Fibroblast of lung (primary cell): ENCODE results near the gene GGACT. TPM values are rescaled to one million over a fixed set of nuclear protein-coding genes. Genes with fewer than 3 reads are reported as not detected.

Experiments used
- DNase-seq, 2 donors: peaks; one replicate each; pipeline versions ENCODE4 v3.0.0 to v3.0.0-alpha.2; 2010; ENCODE audit warnings: low read depth in 2 of 2
- H2AFZ ChIP-seq: 2 replicates; pipeline ENCODE4 v1.5.1; 2012; ENCODE audit warnings: low read length, control low read depth, inconsistent platforms
- H3K27ac ChIP-seq: 2 replicates; pipeline ENCODE4 v1.5.1; 2011; ENCODE audit warnings: low read length, control low read depth; ENCODE audit not compliant: insufficient read depth
- H3K27me3 ChIP-seq: 2 replicates; pipeline ENCODE4 v1.5.1; 2011; ENCODE audit warnings: mild to moderate bottlenecking, low read length; ENCODE audit not compliant: control insufficient read depth, insufficient read depth
- H3K36me3 ChIP-seq: 2 replicates; pipeline ENCODE4 v1.5.1; 2011; ENCODE audit warnings: low read length; ENCODE audit not compliant: control insufficient read depth, insufficient read depth
- H3K4me1 ChIP-seq: 2 replicates; pipeline ENCODE4 v1.5.1; 2011; ENCODE audit warnings: low read length; ENCODE audit not compliant: control insufficient read depth, insufficient read depth; ENCODE audit errors: extremely low read depth
- H3K4me2 ChIP-seq: 2 replicates; pipeline ENCODE4 v1.5.1; 2011; ENCODE audit warnings: low read length, control low read depth; ENCODE audit not compliant: insufficient read depth; ENCODE audit errors: extremely low read depth
- H3K4me3 ChIP-seq, 4 experiments: fragments of 200-600 bp in 1 of 4; sonication (generic) in 1 of 4; replicated peaks in 1 of 4; 2 replicates each; pipeline ENCODE4 v1.5.1; 2011 to 2016; ENCODE audit warnings: low read length in 4 of 4, low read depth in 3 of 4, mild to moderate bottlenecking in 3 of 4, control low read depth in 2 of 4, inconsistent platforms in 1 of 4, mixed read lengths in 1 of 4; ENCODE audit not compliant: insufficient read depth in 1 of 4; ENCODE audit errors: control extremely low read depth in 1 of 4
- H3K79me2 ChIP-seq: 2 replicates; pipeline ENCODE4 v1.5.1; 2012; ENCODE audit warnings: mild to moderate bottlenecking, low read length, inconsistent platforms; ENCODE audit not compliant: control insufficient read depth, insufficient read depth
- H3K9ac ChIP-seq: 2 replicates; pipeline ENCODE4 v1.5.1; 2011; ENCODE audit warnings: mild to moderate bottlenecking, low read length, control low read depth; ENCODE audit not compliant: insufficient read depth
- H3K9me3 ChIP-seq: 2 replicates; pipeline ENCODE4 v1.5.1; 2012; ENCODE audit warnings: low read depth, low read length; ENCODE audit not compliant: control insufficient read depth, insufficient read depth
- H4K20me1 ChIP-seq: 2 replicates; pipeline ENCODE4 v1.5.1; 2011; ENCODE audit warnings: low read length; ENCODE audit not compliant: control insufficient read depth, insufficient read depth; ENCODE audit errors: extremely low read depth
- CTCF ChIP-seq, 2 donors: IDR thresholded peaks in 1 of 2; conservative IDR thresholded peaks in 1 of 2; 1 replicate in 1 of 2; 2 replicates in 1 of 2; pipeline ENCODE4 v1.5.1; 2011 to 2012; ENCODE audit warnings: low read length in 2 of 2, control low read depth in 1 of 2, inconsistent platforms in 1 of 2, low read depth in 1 of 2, mild to moderate bottlenecking in 1 of 2
- EZH2 ChIP-seq: IDR thresholded peaks from 2 replicates; pipeline ENCODE4 v1.5.1; 2012; ENCODE audit warnings: low read length, control low read depth, mild to moderate bottlenecking; ENCODE audit errors: missing control alignments
- polyA plus RNA-seq, 2 donors: library from polyadenylated mRNA; depleted of rRNA in 1 of 2; stranded (reverse) in 1 of 2; unstranded in 1 of 2; fragments of >200 nt; gene quantifications; 2 replicates each; pipeline ENCODE4 v1.2.1, GENCODE V29; 2011 to 2012; ENCODE audit warnings: missing spikeins in 1 of 2
- total RNA-seq: library from RNA; depleted of rRNA; stranded (reverse); fragments of >200 nt; gene quantifications from 2 replicates; pipeline ENCODE4 v1.2.1, GENCODE V29; 2014

Gene GGACT
- total and polyA plus RNA-seq, 2 donors (not counting 1 experiment from before 2014, with no cell fraction given): 2.6 to 6.6 TPM

- no peak overlapping the region for H3K9ac ChIP-seq
- H3K27me3 ChIP-seq: no peaks in the 10 kb centered on the region
- H2AFZ ChIP-seq: no peak overlapping the region
- no peaks in the 10 kb centered on the region for H3K4me1 ChIP-seq
- no peak overlapping the region for H3K4me2 ChIP-seq
- no peaks in the 10 kb centered on the region for H4K20me1 ChIP-seq
- H3K9me3 ChIP-seq: no peaks in the 10 kb centered on the region
- H3K79me2 ChIP-seq: no peaks in the 10 kb centered on the region
- no peak for TF ChIP-seq CTCF (conservative IDR thresholded peaks at IDR 0.05 in 1 of 2, IDR thresholded peaks at IDR 0.05 in 1 of 2; ENCODE audit: low read depth in 1 of 2, low read length in 2 of 2)
- no peak for TF ChIP-seq EZH2
- no peak for DNase-seq
- no peaks in the 10 kb centered on the region for H3K36me3 ChIP-seq
- H3K4me3 ChIP-seq: no peak overlapping the region
- H3K27ac ChIP-seq: no peak overlapping the region
These were observed 39.3 kb downstream of the GGACT start for GRCh38 chr13:100549316-100549715.

GRCh38 chr13:100547791-100548201, 40.8 kb downstream of the GGACT start:
- no peaks in the 10 kb centered on the region for H3K79me2 ChIP-seq
- H3K4me1 ChIP-seq: peaks cover 4% of the 10 kb centered on the region
- TF ChIP-seq EZH2 (no peak), CTCF (conservative IDR thresholded peaks at IDR 0.05 in 1 of 2, IDR thresholded peaks at IDR 0.05 in 1 of 2; ENCODE audit: low read depth in 1 of 2, low read length in 2 of 2) (no peak)
- no peak overlapping the region for H3K4me2 ChIP-seq
- H2AFZ ChIP-seq: peak overlapping the region; percentile 59
- DNase-seq: peak in 1 of 2 donors; percentile 20
- H3K4me3 ChIP-seq: no peak overlapping the region
- H3K27ac ChIP-seq: no peak overlapping the region
- H3K9me3 ChIP-seq: no peaks in the 10 kb centered on the region
- H3K9ac ChIP-seq: no peak overlapping the region
- H3K27me3 ChIP-seq: no peaks in the 10 kb centered on the region
- H4K20me1 ChIP-seq: no peaks in the 10 kb centered on the region
- H3K36me3 ChIP-seq: no peaks in the 10 kb centered on the region

GRCh38 chr13:100546713-100547405, 41.7 kb downstream of the GGACT start:
- Histone ChIP-seq H3K27ac (no peak overlapping the region), H3K9me3 (no peaks in the 10 kb centered on the region), H3K36me3 (no peaks in the 10 kb centered on the region), H3K4me3 (no peak overlapping the region), H4K20me1 (no peaks in the 10 kb centered on the region), H3K79me2 (no peaks in the 10 kb centered on the region), H2AFZ (no peak overlapping the region), H3K4me2 (no peak overlapping the region), H3K27me3 (no peaks in the 10 kb centered on the region), H3K9ac (no peak overlapping the region), H3K4me1 (peaks cover 4% of the 10 kb centered on the region)
- DNase-seq: no peak
- TF ChIP-seq EZH2: no peak
- no peak for TF ChIP-seq CTCF (conservative IDR thresholded peaks at IDR 0.05 in 1 of 2, IDR thresholded peaks at IDR 0.05 in 1 of 2; ENCODE audit: low read depth in 1 of 2, low read length in 2 of 2)
